ENCODE results near the gene ERCC4.

Gene ERCC4

DNA sequence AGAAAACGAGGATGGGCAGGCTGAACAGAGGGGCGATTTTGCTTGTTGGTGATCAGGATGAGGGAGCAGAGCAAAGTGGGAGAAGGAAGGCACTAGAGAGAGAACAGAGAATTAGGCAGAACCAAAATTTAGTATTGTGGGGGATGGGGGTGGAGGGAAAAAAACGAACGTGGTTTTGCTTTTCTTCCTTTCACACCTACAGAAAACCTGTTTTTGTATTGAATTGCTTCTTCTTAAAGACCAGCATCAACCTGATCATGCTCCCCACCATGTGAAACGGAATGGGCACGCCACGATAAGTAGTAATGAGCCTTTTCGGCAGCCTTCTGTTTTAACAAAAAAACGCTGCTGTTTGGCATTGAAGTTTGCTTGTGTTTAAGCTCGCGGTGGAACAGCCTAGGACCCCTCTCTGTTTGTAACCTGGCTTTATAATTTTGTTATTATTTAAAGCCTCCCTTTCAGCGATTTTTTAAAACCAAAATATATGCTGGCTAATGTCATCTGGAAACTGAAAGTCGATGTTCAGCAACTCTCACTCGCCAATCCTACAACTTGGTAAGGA lies 36.8 kb downstream of the ERCC4 start:
- POLR2A ChIA-PET = interaction anchor here (0.7 kb wide), 1 partner anchor 115 kb away, joined by 3 read pairs; no protein-coding TSS in a partner anchor
- H3K9me3 ChIP-seq (ENCODE audit: control insufficient read depth, insufficient read depth, low read depth, low read length) = no peaks in the 10 kb centered on the region
- TF ChIP-seq ZFHX2 (tag by site-specific recombination; conservative IDR thresholded peaks at IDR 0.05) = 0 out of 2 replicates have a peak, but pooled peaks have one; percentile 9
- TF ChIP-seq, protein P1, sequence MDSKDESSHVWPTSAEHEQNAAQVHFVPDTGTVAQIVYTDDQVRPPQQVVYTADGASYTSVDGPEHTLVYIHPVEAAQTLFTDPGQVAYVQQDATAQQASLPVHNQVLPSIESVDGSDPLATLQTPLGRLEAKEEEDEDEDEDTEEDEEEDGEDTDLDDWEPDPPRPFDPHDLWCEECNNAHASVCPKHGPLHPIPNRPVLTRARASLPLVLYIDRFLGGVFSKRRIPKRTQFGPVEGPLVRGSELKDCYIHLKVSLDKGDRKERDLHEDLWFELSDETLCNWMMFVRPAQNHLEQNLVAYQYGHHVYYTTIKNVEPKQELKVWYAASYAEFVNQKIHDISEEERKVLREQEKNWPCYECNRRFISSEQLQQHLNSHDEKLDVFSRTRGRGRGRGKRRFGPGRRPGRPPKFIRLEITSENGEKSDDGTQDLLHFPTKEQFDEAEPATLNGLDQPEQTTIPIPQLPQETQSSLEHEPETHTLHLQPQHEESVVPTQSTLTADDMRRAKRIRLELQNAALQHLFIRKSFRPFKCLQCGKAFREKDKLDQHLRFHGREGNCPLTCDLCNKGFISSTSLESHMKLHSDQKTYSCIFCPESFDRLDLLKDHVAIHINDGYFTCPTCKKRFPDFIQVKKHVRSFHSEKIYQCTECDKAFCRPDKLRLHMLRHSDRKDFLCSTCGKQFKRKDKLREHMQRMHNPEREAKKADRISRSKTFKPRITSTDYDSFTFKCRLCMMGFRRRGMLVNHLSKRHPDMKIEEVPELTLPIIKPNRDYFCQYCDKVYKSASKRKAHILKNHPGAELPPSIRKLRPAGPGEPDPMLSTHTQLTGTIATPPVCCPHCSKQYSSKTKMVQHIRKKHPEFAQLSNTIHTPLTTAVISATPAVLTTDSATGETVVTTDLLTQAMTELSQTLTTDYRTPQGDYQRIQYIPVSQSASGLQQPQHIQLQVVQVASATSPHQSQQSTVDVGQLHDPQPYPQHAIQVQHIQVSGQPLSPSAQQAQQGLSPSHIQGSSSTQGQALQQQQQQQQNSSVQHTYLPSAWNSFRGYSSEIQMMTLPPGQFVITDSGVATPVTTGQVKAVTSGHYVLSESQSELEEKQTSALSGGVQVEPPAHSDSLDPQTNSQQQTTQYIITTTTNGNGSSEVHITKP (tag by site-specific recombination; IDR thresholded peaks at IDR 0.05) = peak; percentile 16; the same call in 1 of the 2 replicates
- no peak for TF ChIP-seq ZNF433 (tag by site-specific recombination; IDR thresholded peaks at IDR 0.05; ENCODE audit: low read depth)
- TF ChIP-seq, protein P2, sequence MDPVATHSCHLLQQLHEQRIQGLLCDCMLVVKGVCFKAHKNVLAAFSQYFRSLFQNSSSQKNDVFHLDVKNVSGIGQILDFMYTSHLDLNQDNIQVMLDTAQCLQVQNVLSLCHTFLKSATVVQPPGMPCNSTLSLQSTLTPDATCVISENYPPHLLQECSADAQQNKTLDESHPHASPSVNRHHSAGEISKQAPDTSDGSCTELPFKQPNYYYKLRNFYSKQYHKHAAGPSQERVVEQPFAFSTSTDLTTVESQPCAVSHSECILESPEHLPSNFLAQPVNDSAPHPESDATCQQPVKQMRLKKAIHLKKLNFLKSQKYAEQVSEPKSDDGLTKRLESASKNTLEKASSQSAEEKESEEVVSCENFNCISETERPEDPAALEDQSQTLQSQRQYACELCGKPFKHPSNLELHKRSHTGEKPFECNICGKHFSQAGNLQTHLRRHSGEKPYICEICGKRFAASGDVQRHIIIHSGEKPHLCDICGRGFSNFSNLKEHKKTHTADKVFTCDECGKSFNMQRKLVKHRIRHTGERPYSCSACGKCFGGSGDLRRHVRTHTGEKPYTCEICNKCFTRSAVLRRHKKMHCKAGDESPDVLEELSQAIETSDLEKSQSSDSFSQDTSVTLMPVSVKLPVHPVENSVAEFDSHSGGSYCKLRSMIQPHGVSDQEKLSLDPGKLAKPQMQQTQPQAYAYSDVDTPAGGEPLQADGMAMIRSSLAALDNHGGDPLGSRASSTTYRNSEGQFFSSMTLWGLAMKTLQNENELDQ (tag by site-specific recombination; IDR thresholded peaks at IDR 0.05; ENCODE audit: low read depth) = no peak
- CTCF ChIA-PET = interaction anchor here (0.6 kb wide), 1 partner anchor 638 kb away, joined by 4 read pairs; no protein-coding TSS in a partner anchor
- H3K4me3 ChIP-seq (ENCODE audit: low read depth, low read length) = no peak overlapping the region
- no peaks in the 10 kb centered on the region for H3K36me3 ChIP-seq (ENCODE audit: control insufficient read depth in 2 of 2, insufficient read depth in 1 of 2, low read length in 2 of 2)
- H3K27ac ChIP-seq (ENCODE audit: extremely low read depth, low read depth, low read length) = peak overlapping the region; percentile 87; the same call in 1 of the 2 replicates
- peaks cover 26% of the 10 kb centered on the region for H3K4me1 ChIP-seq (ENCODE audit: control insufficient read depth, insufficient read depth, low read length)

GRCh38 chr16:13957197-13958078 lies 37.5 kb downstream of the ERCC4 start:
- Histone ChIP-seq H3K4me1 (ENCODE audit: control insufficient read depth, insufficient read depth, low read length) (peaks cover 24% of the 10 kb centered on the region), H3K9me3 (ENCODE audit: control insufficient read depth, insufficient read depth, low read depth, low read length) (no peaks in the 10 kb centered on the region), H3K4me3 (ENCODE audit: low read depth, low read length) (peak overlapping the region; percentile 37), H3K36me3 (ENCODE audit: control insufficient read depth in 2 of 2, insufficient read depth in 1 of 2, low read length in 2 of 2) (no peaks in the 10 kb centered on the region), H3K27ac (ENCODE audit: extremely low read depth, low read depth, low read length) (peak overlapping the region; percentile 87)
- CTCF ChIA-PET = interaction anchor here (0.6 to 0.7 kb wide), 3 partner anchors 157 to 637 kb away, joined by 3 to 4 read pairs (median 4); no protein-coding TSS in a partner anchor
- POLR2A ChIA-PET = interaction anchor here (0.7 kb wide), 1 partner anchor 115 kb away, joined by 3 read pairs; no protein-coding TSS in a partner anchor
- TF ChIP-seq, protein P3, sequence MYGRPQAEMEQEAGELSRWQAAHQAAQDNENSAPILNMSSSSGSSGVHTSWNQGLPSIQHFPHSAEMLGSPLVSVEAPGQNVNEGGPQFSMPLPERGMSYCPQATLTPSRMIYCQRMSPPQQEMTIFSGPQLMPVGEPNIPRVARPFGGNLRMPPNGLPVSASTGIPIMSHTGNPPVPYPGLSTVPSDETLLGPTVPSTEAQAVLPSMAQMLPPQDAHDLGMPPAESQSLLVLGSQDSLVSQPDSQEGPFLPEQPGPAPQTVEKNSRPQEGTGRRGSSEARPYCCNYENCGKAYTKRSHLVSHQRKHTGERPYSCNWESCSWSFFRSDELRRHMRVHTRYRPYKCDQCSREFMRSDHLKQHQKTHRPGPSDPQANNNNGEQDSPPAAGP (tag by site-specific recombination; IDR thresholded peaks at IDR 0.05) = peak; percentile 67; the same call in 1 of the 2 replicates
- TF ChIP-seq ZNF175 (tag by site-specific recombination; IDR thresholded peaks at IDR 0.05) (no peak), ZNF76 (tag by site-specific recombination; IDR thresholded peaks at IDR 0.05; ENCODE audit: borderline replicate concordance, low read depth) (no peak; the same call in 1 of the 2 replicates), ZFP41 (tag by site-specific recombination; IDR thresholded peaks at IDR 0.05; ENCODE audit: borderline replicate concordance) (no peak), ZNF600 (tag by site-specific recombination; IDR thresholded peaks at IDR 0.05) (peak; percentile 23; the same call in 1 of the 2 replicates), TCF7L2 (IDR thresholded peaks at IDR 0.05; ENCODE audit: borderline replicate concordance, low read depth, low read length) (no peak), ZNF521 (tag by site-specific recombination; IDR thresholded peaks at IDR 0.05) (no peak), RBAK (tag by site-specific recombination; IDR thresholded peaks at IDR 0.05) (no peak), ZNF792 (tag by site-specific recombination; IDR thresholded peaks at IDR 0.05) (no peak), WT1 (tag by site-specific recombination; IDR thresholded peaks at IDR 0.05) (peak; percentile 52), HOXA7 (CRISPR knock-in tag; IDR thresholded peaks at IDR 0.05; ENCODE audit: borderline replicate concordance) (no peak), ZNF292 (tag by site-specific recombination; IDR thresholded peaks at IDR 0.05; ENCODE audit: borderline replicate concordance, low read depth) (no peak), ZNF623 (tag by site-specific recombination; IDR thresholded peaks at IDR 0.05) (no peak), ZNF2 (tag by site-specific recombination; IDR thresholded peaks at IDR 0.05) (peak; percentile 73; the same call in 1 of the 2 replicates), KLF7 (tag by site-specific recombination; IDR thresholded peaks at IDR 0.05; ENCODE audit: borderline replicate concordance) (0 out of 2 replicates have a peak, but pooled peaks have one; percentile 40), GLIS1 (tag by site-specific recombination; IDR thresholded peaks at IDR 0.05) (peak; percentile 92), ZNF335 (tag by site-specific recombination; conservative IDR thresholded peaks at IDR 0.05) (peak; percentile 39), ZNF571 (tag by site-specific recombination; IDR thresholded peaks at IDR 0.05) (no peak), ZBTB17 (tag by site-specific recombination; IDR thresholded peaks at IDR 0.05) (peak; percentile 90)
- TF ChIP-seq, protein P4, sequence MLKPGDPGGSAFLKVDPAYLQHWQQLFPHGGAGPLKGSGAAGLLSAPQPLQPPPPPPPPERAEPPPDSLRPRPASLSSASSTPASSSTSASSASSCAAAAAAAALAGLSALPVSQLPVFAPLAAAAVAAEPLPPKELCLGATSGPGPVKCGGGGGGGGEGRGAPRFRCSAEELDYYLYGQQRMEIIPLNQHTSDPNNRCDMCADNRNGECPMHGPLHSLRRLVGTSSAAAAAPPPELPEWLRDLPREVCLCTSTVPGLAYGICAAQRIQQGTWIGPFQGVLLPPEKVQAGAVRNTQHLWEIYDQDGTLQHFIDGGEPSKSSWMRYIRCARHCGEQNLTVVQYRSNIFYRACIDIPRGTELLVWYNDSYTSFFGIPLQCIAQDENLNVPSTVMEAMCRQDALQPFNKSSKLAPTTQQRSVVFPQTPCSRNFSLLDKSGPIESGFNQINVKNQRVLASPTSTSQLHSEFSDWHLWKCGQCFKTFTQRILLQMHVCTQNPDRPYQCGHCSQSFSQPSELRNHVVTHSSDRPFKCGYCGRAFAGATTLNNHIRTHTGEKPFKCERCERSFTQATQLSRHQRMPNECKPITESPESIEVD (tag by site-specific recombination; IDR thresholded peaks at IDR 0.05) = peak; percentile 78
